OCI-LY1 (cell line): ENCODE measurements around the gene DOK5.

Experiments used
- H2AFZ ChIP-seq: fragments of 200-600 bp; sonication (generic), shearing (Covaris generic); 2 replicates; pipeline ENCODE4 v1.6.0; 2014; ENCODE audit warnings: antibody characterized with exemption, mild to moderate bottlenecking, low read length
- H3F3A ChIP-seq: fragments of 200-600 bp; sonication (generic), shearing (Covaris generic); 2 replicates; pipeline ENCODE4 v1.6.0; 2014; ENCODE audit warnings: mild to moderate bottlenecking, antibody characterized with exemption, low read length, moderate library complexity; ENCODE audit not compliant: insufficient read depth
- H3K27ac ChIP-seq: fragments of 200-600 bp; sonication (generic); 2 replicates; pipeline ENCODE4 v1.5.1; 2014; ENCODE audit warnings: low read length, mixed run types, mild to moderate bottlenecking, low read depth; ENCODE audit not compliant: poor library complexity, severe bottlenecking
- H3K27me3 ChIP-seq: fragments of 200-600 bp; sonication (generic); 2 replicates; pipeline ENCODE4 v1.6.0; 2014; ENCODE audit warnings: antibody characterized with exemption, mild to moderate bottlenecking, low read length, moderate library complexity; ENCODE audit not compliant: insufficient read depth
- H3K36me3 ChIP-seq: fragments of 200-600 bp; sonication (generic); 2 replicates; pipeline ENCODE4 v1.6.1; 2014; ENCODE audit warnings: mild to moderate bottlenecking, antibody characterized with exemption, low read length, moderate library complexity, mixed read lengths; ENCODE audit not compliant: insufficient read depth
- H3K4me1 ChIP-seq: fragments of 200-600 bp; sonication (generic); 2 replicates; pipeline ENCODE4 v1.5.1; 2014; ENCODE audit warnings: mild to moderate bottlenecking, low read length, moderate library complexity; ENCODE audit not compliant: insufficient read depth, severe bottlenecking
- H3K4me2 ChIP-seq: fragments of 200-600 bp; sonication (generic), shearing (Covaris generic); 2 replicates; pipeline ENCODE4 v1.6.1; 2014; ENCODE audit warnings: low read length
- H3K4me3 ChIP-seq: fragments of 200-600 bp; sonication (generic); 2 replicates; pipeline ENCODE4 v1.5.1; 2014; ENCODE audit warnings: low read length, low read depth, mild to moderate bottlenecking, mixed read lengths; ENCODE audit not compliant: poor library complexity, severe bottlenecking
- H3K79me2 ChIP-seq: fragments of 200-600 bp; shearing (Covaris generic); 2 replicates; pipeline ENCODE4 v1.6.1; 2016; ENCODE audit warnings: mixed run types, low read length, mixed read lengths; ENCODE audit not compliant: insufficient read depth
- H3K9ac ChIP-seq: fragments of 200-600 bp; sonication (generic), shearing (Covaris generic); 2 replicates; pipeline ENCODE4 v1.6.1; 2014; ENCODE audit warnings: mild to moderate bottlenecking, low read length, mixed read lengths
- H3K9me2 ChIP-seq: fragments of 200-600 bp; sonication (generic), shearing (Covaris generic); 2 replicates; pipeline ENCODE4 v1.6.1; 2014; ENCODE audit warnings: low read depth, mild to moderate bottlenecking, low read length, mixed read lengths
- H3K9me3 ChIP-seq: fragments of 200-600 bp; shearing (Covaris generic); 2 replicates; pipeline ENCODE4 v1.6.1; 2014; ENCODE audit warnings: low read length, mixed read lengths
- H4K20me1 ChIP-seq: fragments of 200-600 bp; sonication (generic), shearing (Covaris generic); 2 replicates; pipeline ENCODE4 v1.6.0; 2016; ENCODE audit warnings: mild to moderate bottlenecking, low read length; ENCODE audit not compliant: insufficient read depth
- EZH2 ChIP-seq: fragments of 200-600 bp; sonication (generic), shearing (Covaris generic); IDR thresholded peaks from 2 replicates; pipeline ENCODE4 v1.8.0; 2017; ENCODE audit warnings: borderline replicate concordance, mixed run types, mild to moderate bottlenecking, antibody characterized with exemption, low read length, moderate library complexity, mixed read lengths
- TF ChIP-seq, protein P1 (sequence below): fragments of 200-600 bp; sonication (generic), shearing (Covaris generic); IDR thresholded peaks from 2 replicates; pipeline ENCODE4 v1.5.1; 2017; ENCODE audit warnings: mild to moderate bottlenecking, antibody characterized with exemption, low read length, moderate library complexity, mixed read lengths

Gene DOK5

DNA sequence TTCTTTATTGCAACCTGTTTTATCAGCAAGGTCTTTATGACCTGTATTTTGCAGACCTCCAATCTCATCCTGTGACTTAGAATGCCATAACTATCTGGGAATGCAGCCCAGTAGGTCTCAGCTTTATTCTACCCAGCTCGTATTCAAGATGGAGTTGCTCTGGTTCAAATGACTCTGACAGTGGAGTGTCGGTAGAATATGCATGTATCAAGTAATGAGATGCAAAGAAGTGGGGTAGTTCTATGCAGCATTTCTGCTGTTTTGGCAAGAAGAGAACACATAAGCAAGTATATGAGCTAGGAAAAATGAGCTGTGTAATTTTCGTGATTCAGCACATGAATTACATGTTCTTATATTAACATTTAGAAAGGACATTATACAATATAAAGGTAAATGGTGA, 185.9 kb downstream of the DOK5 start:
- no peaks in the 10 kb centered on the region for H3K27me3 ChIP-seq
- H3K4me2 ChIP-seq, result no peak overlapping the region
- TF ChIP-seq EZH2, result no peak
- TF ChIP-seq, protein P1, sequence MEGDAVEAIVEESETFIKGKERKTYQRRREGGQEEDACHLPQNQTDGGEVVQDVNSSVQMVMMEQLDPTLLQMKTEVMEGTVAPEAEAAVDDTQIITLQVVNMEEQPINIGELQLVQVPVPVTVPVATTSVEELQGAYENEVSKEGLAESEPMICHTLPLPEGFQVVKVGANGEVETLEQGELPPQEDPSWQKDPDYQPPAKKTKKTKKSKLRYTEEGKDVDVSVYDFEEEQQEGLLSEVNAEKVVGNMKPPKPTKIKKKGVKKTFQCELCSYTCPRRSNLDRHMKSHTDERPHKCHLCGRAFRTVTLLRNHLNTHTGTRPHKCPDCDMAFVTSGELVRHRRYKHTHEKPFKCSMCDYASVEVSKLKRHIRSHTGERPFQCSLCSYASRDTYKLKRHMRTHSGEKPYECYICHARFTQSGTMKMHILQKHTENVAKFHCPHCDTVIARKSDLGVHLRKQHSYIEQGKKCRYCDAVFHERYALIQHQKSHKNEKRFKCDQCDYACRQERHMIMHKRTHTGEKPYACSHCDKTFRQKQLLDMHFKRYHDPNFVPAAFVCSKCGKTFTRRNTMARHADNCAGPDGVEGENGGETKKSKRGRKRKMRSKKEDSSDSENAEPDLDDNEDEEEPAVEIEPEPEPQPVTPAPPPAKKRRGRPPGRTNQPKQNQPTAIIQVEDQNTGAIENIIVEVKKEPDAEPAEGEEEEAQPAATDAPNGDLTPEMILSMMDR, result no peak
- no peak overlapping the region for H2AFZ ChIP-seq
- no peaks in the 10 kb centered on the region for H3K4me1 ChIP-seq
- no peak overlapping the region for H3K27ac ChIP-seq
- no peak overlapping the region for H3K4me3 ChIP-seq
- H3K79me2 ChIP-seq, result no peaks in the 10 kb centered on the region
- no peaks in the 10 kb centered on the region for H3F3A ChIP-seq
- no peaks in the 10 kb centered on the region for H3K9me2 ChIP-seq
- no peaks in the 10 kb centered on the region for H4K20me1 ChIP-seq
- no peaks in the 10 kb centered on the region for H3K36me3 ChIP-seq
- H3K9me3 ChIP-seq, result no peaks in the 10 kb centered on the region
- H3K9ac ChIP-seq, result no peak overlapping the region

DNA sequence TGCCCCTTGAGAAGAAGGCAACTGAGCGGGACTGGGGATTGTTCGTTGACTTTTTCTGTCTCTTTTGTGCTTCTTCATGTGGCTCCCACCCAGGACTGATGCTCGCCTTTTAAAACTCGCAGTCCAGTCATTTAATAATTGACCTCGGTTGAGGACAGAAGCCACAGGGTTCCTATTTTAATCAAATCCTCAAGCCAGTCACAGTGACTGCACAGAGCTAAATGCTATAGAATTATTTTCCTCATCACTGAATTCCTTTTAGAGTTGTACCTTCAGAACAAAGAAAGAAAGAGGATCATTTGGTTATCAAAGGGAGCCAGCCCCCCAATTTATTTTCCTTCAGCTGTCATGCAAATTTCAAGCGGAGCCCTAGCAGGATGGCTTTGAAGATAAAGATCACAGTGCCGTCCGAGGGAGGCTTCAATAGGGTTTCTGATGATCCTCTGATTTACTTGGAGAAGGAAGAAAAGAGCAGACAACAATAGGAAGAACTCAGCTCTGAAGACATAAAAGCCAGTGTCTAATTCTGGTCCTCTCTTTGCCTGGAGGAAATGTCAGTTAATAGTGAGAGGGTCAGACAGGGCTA, 186.6 kb downstream of the DOK5 start:
- Histone ChIP-seq H3K79me2 (no peaks in the 10 kb centered on the region), H3K9me3 (no peaks in the 10 kb centered on the region), H3K4me2 (no peak overlapping the region), H3K36me3 (no peaks in the 10 kb centered on the region), H3K27ac (no peak overlapping the region), H3K4me3 (no peak overlapping the region), H3F3A (no peaks in the 10 kb centered on the region), H3K9me2 (no peaks in the 10 kb centered on the region), H3K4me1 (no peaks in the 10 kb centered on the region), H4K20me1 (no peaks in the 10 kb centered on the region), H3K9ac (no peak overlapping the region), H3K27me3 (no peaks in the 10 kb centered on the region), H2AFZ (no peak overlapping the region)
- TF ChIP-seq EZH2, result no peak
- TF ChIP-seq, protein P1, result no peak

DNA sequence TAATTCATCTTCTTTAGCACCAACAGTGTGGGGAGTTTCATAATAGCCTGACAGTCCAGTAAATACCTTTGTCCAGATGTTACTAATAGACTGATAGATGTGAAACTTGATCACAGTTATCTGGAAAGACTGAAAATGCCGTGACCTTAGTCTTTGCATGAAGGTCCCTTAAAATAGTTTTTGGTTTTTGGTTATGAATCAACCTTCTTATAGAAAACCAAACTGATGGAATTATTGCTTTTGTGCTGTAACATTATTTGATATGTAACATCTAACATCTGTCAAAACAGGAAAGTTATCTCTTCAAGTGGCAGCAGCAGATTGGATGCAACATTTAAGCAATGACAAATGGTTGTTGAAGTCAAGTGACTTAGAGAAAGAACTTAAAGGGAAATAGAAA, 190.4 kb downstream of the DOK5 start:
- Histone ChIP-seq H3K79me2 (no peaks in the 10 kb centered on the region), H3K9me2 (no peaks in the 10 kb centered on the region), H3K9ac (no peak overlapping the region), H3K4me3 (no peak overlapping the region), H3K4me2 (no peak overlapping the region), H3K4me1 (no peaks in the 10 kb centered on the region), H2AFZ (no peak overlapping the region), H3K9me3 (no peaks in the 10 kb centered on the region), H3K27ac (no peak overlapping the region), H3F3A (no peaks in the 10 kb centered on the region), H3K27me3 (no peaks in the 10 kb centered on the region), H4K20me1 (no peaks in the 10 kb centered on the region), H3K36me3 (no peaks in the 10 kb centered on the region)
- TF ChIP-seq, protein P1, result no peak
